Gastrocnemius medialis (tissue), 4 donors: ENCODE measurements around the gene ACVR1.

Experiments
- CTCF ChIP-seq, 5 experiments: fragments of 450-650 bp in 3 of 5; fragments of 200-600 bp in 2 of 5; sonication (generic) in 2 of 5; IDR thresholded peaks in 4 of 5; conservative IDR thresholded peaks in 1 of 5; 1 replicate in 4 of 5; 2 replicates in 1 of 5; pipeline ENCODE4 v1.5.1; 2016 to 2019; ENCODE audit warnings: antibody characterized with exemption in 5 of 5, mild to moderate bottlenecking in 3 of 5, moderate library complexity in 3 of 5
- POLR2A ChIP-seq, 2 donors: fragments of 450-650 bp; IDR thresholded peaks; one replicate each; pipeline ENCODE4 v1.6.1; 2017; ENCODE audit warnings: antibody characterized with exemption in 2 of 2, mild to moderate bottlenecking in 2 of 2, moderate library complexity in 2 of 2

DNA sequence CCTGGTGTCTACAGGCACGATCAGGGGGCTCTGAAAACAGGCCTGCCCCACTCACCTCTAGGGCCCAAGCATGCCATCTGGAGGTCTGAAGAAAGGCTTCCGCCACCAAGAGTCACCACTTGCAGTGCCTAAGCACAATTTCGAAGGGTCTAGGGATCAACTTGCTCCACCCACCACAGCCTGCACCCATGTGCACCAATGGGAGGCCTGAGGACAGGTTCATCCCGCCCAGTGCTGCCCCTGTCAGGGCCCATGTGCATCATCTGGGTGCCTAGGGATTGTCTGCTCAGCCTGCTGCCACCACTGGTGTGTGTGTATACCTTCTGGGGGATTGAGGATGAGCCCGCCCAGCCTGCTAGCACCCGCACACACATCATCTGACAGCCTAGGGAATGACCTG lies 126.4 kb downstream of the ACVR1 start:
- TF ChIP-seq CTCF (IDR thresholded peaks at IDR 0.05 in 4 of 5, conservative IDR thresholded peaks at IDR 0.05 in 1 of 5) (no peak), POLR2A (IDR thresholded peaks at IDR 0.05) (no peak)
